Rectal smooth muscle tissue (tissue), 1 donor: ENCODE data around the gene BRCA2.

Experiments used
- H3K27ac ChIP-seq: one replicate; pipeline ENCODE4 v1.7.0; 2013; ENCODE audit warnings: low read depth, low read length, inconsistent platforms
- H3K27me3 ChIP-seq: one replicate; pipeline ENCODE4 v1.7.0; 2013; ENCODE audit warnings: low read length; ENCODE audit not compliant: control insufficient read depth, insufficient read depth
- H3K36me3 ChIP-seq: one replicate; pipeline ENCODE4 v1.7.0; 2013; ENCODE audit warnings: low read length; ENCODE audit not compliant: control insufficient read depth, insufficient read depth
- H3K4me1 ChIP-seq: one replicate; pipeline ENCODE4 v1.7.0; 2013; ENCODE audit warnings: low read length; ENCODE audit not compliant: control insufficient read depth, insufficient read depth
- H3K4me3 ChIP-seq: one replicate; pipeline ENCODE4 v1.7.0; 2013; ENCODE audit warnings: low read length
- H3K9ac ChIP-seq: one replicate; pipeline ENCODE4 v1.7.0; 2013; ENCODE audit warnings: low read length

The BRCA2 gene

DNA sequence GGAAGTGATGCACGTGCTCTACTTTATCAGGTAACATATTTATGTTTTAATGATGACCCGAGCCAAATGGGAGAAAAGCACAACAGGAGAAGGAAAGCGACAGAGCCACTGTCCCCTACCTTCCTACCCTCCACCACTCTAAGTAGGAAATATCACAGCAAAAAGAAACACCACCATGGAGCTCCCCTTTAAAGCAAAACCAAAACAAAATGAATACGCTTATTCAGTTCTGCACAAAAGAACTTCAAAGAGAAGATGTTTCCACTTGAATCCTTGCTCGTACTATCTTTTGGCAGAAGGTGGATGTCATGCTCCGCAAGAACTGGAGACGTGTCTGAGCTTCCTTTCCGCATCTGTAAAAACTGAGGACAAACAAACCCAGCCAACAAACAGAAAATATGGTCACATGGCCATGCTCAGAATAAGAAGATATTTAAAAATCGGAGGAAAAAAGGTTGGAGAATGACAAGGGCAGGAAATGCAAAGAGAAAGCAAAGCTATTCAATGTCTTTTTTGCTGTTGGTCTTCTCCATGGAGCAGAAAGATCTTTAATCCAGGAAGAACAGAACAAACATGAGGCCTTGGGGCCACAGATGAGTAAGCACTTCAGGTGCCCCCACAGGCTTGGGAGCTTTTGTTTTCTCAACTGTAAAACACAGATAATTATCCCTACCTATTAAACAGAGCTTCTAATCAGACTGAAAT lies 93.1 kb downstream of the BRCA2 start:
- Histone ChIP-seq H3K9ac (no peak overlapping the region), H3K36me3 (no peaks in the 10 kb centered on the region), H3K27me3 (no peaks in the 10 kb centered on the region), H3K4me1 (no peaks in the 10 kb centered on the region), H3K27ac (no peak overlapping the region), H3K4me3 (no peak overlapping the region)

GRCh38 chr13:32409001-32409313 lies 93.6 kb downstream of the BRCA2 start:
- H3K4me3 ChIP-seq, result no peak overlapping the region
- H3K9ac ChIP-seq, result no peak overlapping the region

DNA sequence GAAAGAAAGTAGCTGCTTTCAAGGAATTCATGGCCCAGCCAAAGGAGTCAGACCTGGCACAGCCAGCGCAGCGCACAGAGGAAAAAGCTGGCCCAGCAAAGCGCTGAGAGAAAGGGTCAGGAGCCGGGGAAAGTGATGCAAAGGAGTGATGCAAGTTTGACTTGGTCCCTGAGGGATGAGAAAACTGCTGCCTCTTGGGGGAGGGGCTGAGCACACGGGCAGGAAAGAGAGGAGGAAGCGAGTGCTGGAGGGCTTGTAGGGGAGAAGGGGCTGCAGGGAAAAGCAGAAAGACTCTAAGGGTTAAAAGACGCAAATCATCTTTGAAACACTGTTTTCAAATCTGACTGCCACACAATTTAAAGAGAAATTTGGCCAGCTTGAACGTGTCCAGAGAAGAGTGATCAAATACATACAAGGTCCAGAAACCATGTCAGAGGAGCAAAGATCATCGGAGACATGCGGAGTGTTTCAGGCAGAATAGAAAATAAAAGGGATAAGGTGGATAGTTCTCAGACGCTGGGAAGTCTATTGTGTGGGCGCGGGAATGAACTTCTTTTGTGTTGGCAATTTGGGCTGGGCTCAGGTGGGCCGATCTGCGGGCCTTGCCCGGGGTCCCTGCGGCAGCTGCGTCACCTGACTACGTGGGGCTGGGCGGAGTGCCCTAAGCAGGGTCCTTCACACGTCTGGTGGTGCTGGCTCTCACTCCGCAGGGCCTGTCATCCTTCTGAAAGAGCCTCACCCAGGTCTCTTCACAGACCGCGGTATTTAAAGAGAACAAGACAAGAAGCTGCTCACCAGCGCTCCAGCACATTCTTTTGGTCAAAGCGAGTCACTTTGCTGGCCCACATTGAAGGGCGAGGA lies 94.5 kb downstream of the BRCA2 start:
- Histone ChIP-seq H3K4me1 (no peaks in the 10 kb centered on the region), H3K27me3 (no peaks in the 10 kb centered on the region), H3K9ac (no peak overlapping the region), H3K36me3 (no peaks in the 10 kb centered on the region), H3K4me3 (peak overlapping the region; percentile 1), H3K27ac (no peak overlapping the region)

More at GRCh38 chr13:32409001-32409313, 93.6 kb downstream of the BRCA2 start:
- Histone ChIP-seq H3K27me3 (no peaks in the 10 kb centered on the region), H3K36me3 (no peaks in the 10 kb centered on the region), H3K4me1 (no peaks in the 10 kb centered on the region), H3K27ac (no peak overlapping the region)

GRCh38 chr13:32413284-32413683 lies 98.0 kb downstream of the BRCA2 start:
- H3K27ac ChIP-seq, result no peak overlapping the region
- H3K4me1 ChIP-seq, result no peaks in the 10 kb centered on the region
- no peak overlapping the region for H3K9ac ChIP-seq
- H3K36me3 ChIP-seq, result no peaks in the 10 kb centered on the region
- H3K4me3 ChIP-seq, result no peak overlapping the region
- no peaks in the 10 kb centered on the region for H3K27me3 ChIP-seq

- H3K36me3 ChIP-seq, result no peaks in the 10 kb centered on the region
- H3K4me1 ChIP-seq, result no peaks in the 10 kb centered on the region
- no peak overlapping the region for H3K27ac ChIP-seq
- H3K9ac ChIP-seq, result no peak overlapping the region
- no peaks in the 10 kb centered on the region for H3K27me3 ChIP-seq
- H3K4me3 ChIP-seq, result no peak overlapping the region
Observed at GRCh38 chr13:32414580-32414979, 99.3 kb downstream of the BRCA2 start.

DNA sequence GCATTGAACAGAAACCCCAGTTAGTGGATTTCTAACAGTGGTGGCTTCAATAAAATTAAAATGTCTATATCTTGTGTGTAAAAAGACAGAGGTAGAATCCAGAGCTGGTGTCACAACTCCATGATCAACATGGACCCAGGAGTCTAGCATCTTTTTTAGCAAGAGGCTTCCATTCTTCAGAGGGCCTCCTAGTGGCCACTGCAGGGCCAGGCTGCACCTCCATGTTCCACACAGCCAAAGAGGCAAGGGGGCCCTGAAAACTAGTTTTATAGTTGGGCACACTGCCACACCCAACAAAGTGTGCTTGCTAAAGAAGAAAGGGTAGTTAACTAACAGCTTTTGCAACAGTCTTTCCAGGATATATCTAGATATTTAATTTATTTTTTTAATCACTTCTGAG lies 99.7 kb downstream of the BRCA2 start:
- Histone ChIP-seq H3K36me3 (no peaks in the 10 kb centered on the region), H3K27me3 (no peaks in the 10 kb centered on the region), H3K4me1 (no peaks in the 10 kb centered on the region), H3K9ac (no peak overlapping the region), H3K27ac (no peak overlapping the region), H3K4me3 (no peak overlapping the region)

- no peaks in the 10 kb centered on the region for H3K36me3 ChIP-seq
- H3K4me3 ChIP-seq, result no peak overlapping the region
- no peaks in the 10 kb centered on the region for H3K4me1 ChIP-seq
- no peaks in the 10 kb centered on the region for H3K27me3 ChIP-seq
- no peak overlapping the region for H3K27ac ChIP-seq
- no peak overlapping the region for H3K9ac ChIP-seq
Observed at GRCh38 chr13:32417995-32418394, 102.7 kb downstream of the BRCA2 start.

DNA sequence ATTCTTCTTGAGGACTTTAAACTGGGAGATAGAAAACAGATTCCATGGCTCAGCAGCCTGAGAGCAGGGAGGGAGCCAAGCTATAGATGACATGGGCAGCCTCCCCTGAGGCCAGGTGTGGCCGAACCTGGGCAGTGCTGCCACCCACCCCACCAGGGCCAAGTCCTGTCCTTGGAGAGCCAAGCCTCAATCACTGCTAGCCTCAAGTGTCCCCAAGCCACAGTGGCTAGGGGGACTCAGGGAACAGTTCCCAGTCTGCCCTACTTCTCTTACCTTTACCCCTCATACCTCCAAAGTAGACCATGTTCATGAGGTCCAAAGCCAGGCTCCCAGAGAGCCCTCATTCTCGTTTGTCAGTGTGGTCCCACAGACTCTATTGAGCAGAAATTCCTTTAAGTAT lies 104.6 kb downstream of the BRCA2 start:
- no peak overlapping the region for H3K27ac ChIP-seq
- no peaks in the 10 kb centered on the region for H3K27me3 ChIP-seq
- H3K9ac ChIP-seq, result no peak overlapping the region
- no peak overlapping the region for H3K4me3 ChIP-seq
- no peaks in the 10 kb centered on the region for H3K36me3 ChIP-seq
- H3K4me1 ChIP-seq, result no peaks in the 10 kb centered on the region

- no peak overlapping the region for H3K27ac ChIP-seq
- no peaks in the 10 kb centered on the region for H3K27me3 ChIP-seq
- peaks cover 3% of the 10 kb centered on the region for H3K4me1 ChIP-seq
- H3K36me3 ChIP-seq, result no peaks in the 10 kb centered on the region
- no peak overlapping the region for H3K9ac ChIP-seq
- H3K4me3 ChIP-seq, result no peak overlapping the region
Observed at GRCh38 chr13:32423592-32423991, 108.3 kb downstream of the BRCA2 start.

GRCh38 chr13:32425158-32425557 lies 109.8 kb downstream of the BRCA2 start:
- H3K4me1 ChIP-seq, result peaks cover 5% of the 10 kb centered on the region
- no peak overlapping the region for H3K9ac ChIP-seq
- H3K27ac ChIP-seq, result no peak overlapping the region
- no peak overlapping the region for H3K4me3 ChIP-seq
- no peaks in the 10 kb centered on the region for H3K36me3 ChIP-seq
- no peaks in the 10 kb centered on the region for H3K27me3 ChIP-seq

DNA sequence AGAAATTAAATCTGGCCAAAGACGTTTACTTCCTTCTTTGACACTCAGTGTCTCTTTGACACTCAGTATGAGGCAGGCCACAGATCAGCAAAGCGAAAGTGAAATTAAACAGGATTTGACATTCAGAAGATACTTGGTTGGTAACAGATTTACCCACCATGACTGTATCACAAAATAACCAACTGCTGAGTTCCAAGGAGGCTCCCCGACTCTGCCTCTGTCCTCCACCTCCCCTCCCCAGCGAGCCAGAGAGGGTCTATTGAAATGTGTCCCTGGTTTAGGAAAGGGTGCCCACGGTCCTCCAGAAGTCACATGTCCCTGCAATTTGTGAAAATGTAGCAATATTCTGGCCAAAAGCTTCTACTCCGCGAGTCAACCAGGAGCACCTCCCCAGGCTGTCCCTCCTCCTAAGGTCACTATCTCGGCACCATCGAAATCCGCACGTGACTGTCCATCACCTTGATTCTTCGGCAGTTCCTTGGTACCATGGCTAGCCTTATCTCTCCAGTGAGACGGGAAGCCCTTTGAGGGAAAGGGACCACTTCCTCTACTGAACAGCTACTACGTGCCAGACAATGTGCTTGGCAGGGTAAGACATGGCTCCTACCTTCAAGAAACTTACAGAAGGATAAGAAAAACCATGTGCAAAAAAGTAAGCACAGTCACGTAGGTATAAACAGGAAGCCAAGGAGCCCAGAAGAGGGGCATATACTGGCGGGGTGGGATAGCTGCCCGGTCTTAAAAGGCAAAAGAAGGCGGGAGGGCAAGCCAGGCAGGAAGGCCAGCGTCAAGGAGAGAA lies 111.1 kb downstream of the BRCA2 start:
- Histone ChIP-seq H3K27ac (peak overlapping the region; percentile 73), H3K36me3 (no peaks in the 10 kb centered on the region), H3K4me1 (peaks cover 5% of the 10 kb centered on the region), H3K4me3 (peak overlapping the region; percentile 87), H3K27me3 (no peaks in the 10 kb centered on the region), H3K9ac (peak overlapping the region; percentile 84)

GRCh38 chr13:32426990-32427851 lies 111.9 kb downstream of the BRCA2 start:
- Histone ChIP-seq H3K4me3 (peak overlapping the region; percentile 87), H3K27ac (peak overlapping the region; percentile 73), H3K36me3 (no peaks in the 10 kb centered on the region), H3K9ac (peak overlapping the region; percentile 84), H3K4me1 (peaks cover 5% of the 10 kb centered on the region), H3K27me3 (no peaks in the 10 kb centered on the region)
